SK-N-SH treated with all-trans-retinoic acid at 6 μM for 48 hours (cell line): Measurements from ENCODE around the gene SNRPB2.

Source experiments
- ATAC-seq: fragments of 200-7000 bp; cut with Tn5 transposase; 3 replicates; pipeline ENCODE4 v1.9.1; 2020; ENCODE audit warnings: mild to moderate bottlenecking, moderate library complexity
- ARNTL ChIP-seq: fragments of 450-650 bp; formaldehyde crosslinking; IDR thresholded peaks from 2 replicates; pipeline ENCODE4 v1.5.0; 2020; ENCODE audit warnings: low read depth, mild to moderate bottlenecking, moderate library complexity, borderline replicate concordance
- BACH2 ChIP-seq: fragments of 250-450 bp; sonication (Bioruptor Pico); IDR thresholded peaks from 2 replicates; pipeline ENCODE4 v1.9.0; 2021; ENCODE audit warnings: mild to moderate bottlenecking, borderline replicate concordance
- CSDC2 ChIP-seq: fragments of 250-450 bp; sonication (Bioruptor Pico); IDR thresholded peaks from 2 replicates; pipeline ENCODE4 v1.5.0; 2020; ENCODE audit warnings: mild to moderate bottlenecking, moderate library complexity
- CSRNP3 ChIP-seq: fragments of 250-450 bp; sonication (Bioruptor Pico); IDR thresholded peaks from 2 replicates; pipeline ENCODE4 v1.5.1; 2021; ENCODE audit warnings: mild to moderate bottlenecking, moderate library complexity
- ESRRG ChIP-seq: fragments of 250-450 bp; sonication (Bioruptor Pico); IDR thresholded peaks from 2 replicates; pipeline ENCODE4 v1.6.1; 2021; ENCODE audit warnings: mild to moderate bottlenecking
- GLIS3 ChIP-seq: fragments of 250-450 bp; sonication (Bioruptor Pico); IDR thresholded peaks from 2 replicates; pipeline ENCODE4 v1.5.0; 2020; ENCODE audit warnings: mild to moderate bottlenecking, moderate library complexity
- OSR1 ChIP-seq: fragments of 250-450 bp; sonication (Bioruptor Pico); IDR thresholded peaks from 2 replicates; pipeline ENCODE4 v1.8.0; 2022; ENCODE audit warnings: moderate library complexity, mild to moderate bottlenecking, inconsistent platforms
- PATZ1 ChIP-seq: fragments of 250-450 bp; sonication (Bioruptor Pico); IDR thresholded peaks from 2 replicates; pipeline ENCODE4 v1.8.0; 2020; ENCODE audit warnings: mild to moderate bottlenecking, moderate library complexity, borderline replicate concordance
- POU6F1 ChIP-seq: fragments of 250-450 bp; sonication (Bioruptor Pico); IDR thresholded peaks from 2 replicates; pipeline ENCODE4 v1.8.0; 2021; ENCODE audit warnings: low read depth, mild to moderate bottlenecking, moderate library complexity, borderline replicate concordance
- PPARA ChIP-seq: fragments of 250-450 bp; sonication (Bioruptor Pico); IDR thresholded peaks from 2 replicates; pipeline ENCODE4 v1.5.0; 2020; ENCODE audit warnings: mild to moderate bottlenecking, borderline replicate concordance
- RARB ChIP-seq: fragments of 250-450 bp; sonication (Bioruptor Pico); IDR thresholded peaks from 2 replicates; pipeline ENCODE4 v1.8.0; 2021; ENCODE audit warnings: mild to moderate bottlenecking, moderate library complexity
- SNAI2 ChIP-seq: fragments of 250-450 bp; sonication (Bioruptor Pico); IDR thresholded peaks from 2 replicates; pipeline ENCODE4 v1.5.0; 2020; ENCODE audit warnings: mild to moderate bottlenecking, moderate library complexity
- TCF4 ChIP-seq: fragments of 250-450 bp; sonication (Bioruptor Pico); IDR thresholded peaks from 2 replicates; pipeline ENCODE4 v1.8.0; 2021; ENCODE audit warnings: mild to moderate bottlenecking, moderate library complexity, borderline replicate concordance
- TOX ChIP-seq: fragments of 250-450 bp; sonication (Bioruptor Pico); IDR thresholded peaks from 2 replicates; pipeline ENCODE4 v1.8.0; 2021; ENCODE audit warnings: mild to moderate bottlenecking, moderate library complexity, borderline replicate concordance
- ZC3H10 ChIP-seq: fragments of 250-450 bp; sonication (Bioruptor Pico); IDR thresholded peaks from 2 replicates; pipeline ENCODE4 v1.5.1; 2021; ENCODE audit warnings: mild to moderate bottlenecking, moderate library complexity
- ZFP3 ChIP-seq: fragments of 250-450 bp; sonication (Bioruptor Pico); IDR thresholded peaks from 2 replicates; pipeline ENCODE4 v1.5.0; 2020; ENCODE audit warnings: mild to moderate bottlenecking, moderate library complexity
- ZFP30 ChIP-seq: fragments of 450-650 bp; formaldehyde crosslinking; IDR thresholded peaks from 2 replicates; pipeline ENCODE4 v1.5.0; 2022; ENCODE audit warnings: mild to moderate bottlenecking, moderate library complexity
- ZNF565 ChIP-seq: fragments of 450-650 bp; formaldehyde crosslinking; conservative IDR thresholded peaks from 2 replicates; pipeline ENCODE4 v1.5.0; 2020; ENCODE audit warnings: low read depth, mild to moderate bottlenecking, moderate library complexity
- ZNF70 ChIP-seq: fragments of 450-650 bp; formaldehyde crosslinking; IDR thresholded peaks from 2 replicates; pipeline ENCODE4 v1.5.0; 2020; ENCODE audit warnings: mild to moderate bottlenecking, moderate library complexity
- ZNF8 ChIP-seq: fragments of 450-650 bp; formaldehyde crosslinking; IDR thresholded peaks from 2 replicates; pipeline ENCODE4 v1.5.0; 2020; ENCODE audit warnings: mild to moderate bottlenecking, moderate library complexity
- TF ChIP-seq, protein P1 (sequence below): fragments of 250-450 bp; sonication (Bioruptor Pico); IDR thresholded peaks from 2 replicates; pipeline ENCODE4 v1.5.1; 2020; ENCODE audit warnings: low read depth, mild to moderate bottlenecking, moderate library complexity

SNRPB2 gene

GRCh38 chr20:16752901-16753300, 23.1 kb downstream of the SNRPB2 start:
- TF ChIP-seq ZNF565 (CRISPR knock-in tag) (no peak), GLIS3 (no peak), SNAI2 (no peak), PPARA (CRISPR knock-in tag) (no peak)
- no peak for ATAC-seq

- TF ChIP-seq ZFP30 (CRISPR knock-in tag) (no peak), CSRNP3 (CRISPR knock-in tag) (no peak), ARNTL (CRISPR knock-in tag) (no peak), PPARA (CRISPR knock-in tag) (no peak), RARB (CRISPR knock-in tag) (no peak), ZNF8 (CRISPR knock-in tag) (no peak), GLIS3 (no peak), ZC3H10 (CRISPR knock-in tag) (no peak), OSR1 (CRISPR knock-in tag) (no peak), ZFP3 (no peak), SNAI2 (no peak), ESRRG (CRISPR knock-in tag) (no peak), ZNF70 (CRISPR knock-in tag) (no peak), POU6F1 (CRISPR knock-in tag) (no peak), TCF4 (no peak), TOX (CRISPR knock-in tag) (no peak), BACH2 (CRISPR knock-in tag) (no peak), CSDC2 (no peak), PATZ1 (CRISPR knock-in tag) (no peak)
- TF ChIP-seq, protein P1, sequence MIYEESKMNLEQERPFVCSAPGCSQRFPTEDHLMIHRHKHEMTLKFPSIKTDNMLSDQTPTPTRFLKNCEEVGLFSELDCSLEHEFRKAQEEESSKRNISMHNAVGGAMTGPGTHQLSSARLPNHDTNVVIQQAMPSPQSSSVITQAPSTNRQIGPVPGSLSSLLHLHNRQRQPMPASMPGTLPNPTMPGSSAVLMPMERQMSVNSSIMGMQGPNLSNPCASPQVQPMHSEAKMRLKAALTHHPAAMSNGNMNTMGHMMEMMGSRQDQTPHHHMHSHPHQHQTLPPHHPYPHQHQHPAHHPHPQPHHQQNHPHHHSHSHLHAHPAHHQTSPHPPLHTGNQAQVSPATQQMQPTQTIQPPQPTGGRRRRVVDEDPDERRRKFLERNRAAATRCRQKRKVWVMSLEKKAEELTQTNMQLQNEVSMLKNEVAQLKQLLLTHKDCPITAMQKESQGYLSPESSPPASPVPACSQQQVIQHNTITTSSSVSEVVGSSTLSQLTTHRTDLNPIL, result no peak
Observed at GRCh38 chr20:16758454-16759180, 28.8 kb downstream of the SNRPB2 start.

GRCh38 chr20:16759181-16759563, 29.3 kb downstream of the SNRPB2 start:
- ATAC-seq, result no peak
- no peak for TF ChIP-seq PATZ1 (CRISPR knock-in tag)
- TF ChIP-seq, protein P1, result no peak
- no peak for TF ChIP-seq CSDC2
- TF ChIP-seq CSRNP3 (CRISPR knock-in tag), result no peak
- no peak for TF ChIP-seq OSR1 (CRISPR knock-in tag)
- no peak for TF ChIP-seq TOX (CRISPR knock-in tag)
- no peak for TF ChIP-seq ZFP3
- no peak for TF ChIP-seq ZFP30 (CRISPR knock-in tag)
- no peak for TF ChIP-seq ZNF8 (CRISPR knock-in tag)
- no peak for TF ChIP-seq ESRRG (CRISPR knock-in tag)
- no peak for TF ChIP-seq ZC3H10 (CRISPR knock-in tag)
- no peak for TF ChIP-seq RARB (CRISPR knock-in tag)
- no peak for TF ChIP-seq TCF4
- TF ChIP-seq, all 23 proteins: peak for 0

More at GRCh38 chr20:16758454-16759180, 28.8 kb downstream of the SNRPB2 start:
- ATAC-seq, result no peak
